Mucosa of descending colon (tissue), 3 donors: ENCODE measurements around the gene ZDHHC3. TPM values are rescaled to one million over a fixed set of nuclear protein-coding genes. Genes with fewer than 3 reads are reported as not detected.

Experiments used
- ATAC-seq: fragments of 200-7000 bp; cut with Tn5 transposase; one replicate; pipeline ENCODE4 v1.9.1; 2020; ENCODE audit warnings: mild to moderate bottlenecking, moderate library complexity
- DNase-seq, 3 donors: peaks; one replicate each; pipeline ENCODE4 v3.0.0-alpha.2; 2020
- H3K36me3 ChIP-seq: fragments of 200-600 bp; one replicate; pipeline ENCODE4 v1.8.0; 2021; ENCODE audit warnings: low read depth, mild to moderate bottlenecking
- H3K4me1 ChIP-seq: fragments of 200-600 bp; one replicate; pipeline ENCODE4 v1.8.0; 2021; ENCODE audit warnings: low read depth, mild to moderate bottlenecking
- H3K4me3 ChIP-seq: fragments of 200-600 bp; one replicate; pipeline ENCODE4 v1.8.0; 2021; ENCODE audit warnings: mild to moderate bottlenecking
- H3K9me3 ChIP-seq: fragments of 200-600 bp; one replicate; pipeline ENCODE4 v1.8.0; 2021; ENCODE audit warnings: mild to moderate bottlenecking
- CTCF ChIP-seq: fragments of 200-600 bp; IDR thresholded peaks from one replicate; pipeline ENCODE4 v1.8.0; 2022; ENCODE audit warnings: antibody characterized with exemption, mild to moderate bottlenecking
- intact Hi-C, 2 donors: fragments of 100-400 bp; cut with DNase I in 1 of 2; cut with micrococcal nuclease in 1 of 2; formaldehyde crosslinking; loops; one replicate each; pipeline versions ENCODE4 v1.11.0 to v1.11.1; 2022; cut with DNase I, micrococcal nuclease
- total RNA-seq, 3 donors: library from RNA; stranded (reverse); fragmentation: NEBNext Ultra II Directional in 2 of 3; extraction: Animal tissue kit (Norgen Biotek cat#: 25700) in 2 of 3; gene quantifications; one replicate each; pipeline versions ENCODE4 v1.2.1 to v1.2.4, GENCODE V29; 2021 to 2023
- donor health status: DM: no; HTN: no; CAD: no; lungs with moderate emphysema.
- donor health status: DM: no; HTN: no; CAD: no.
- donor health status: DM: no; HTN: yes; CAD: no.

The ZDHHC3 gene
- total RNA-seq, 3 donors from 2014 or later: 94.7 to 204 (median 143) TPM

GRCh38 chr3:44883213-44883955 is 92.6 kb downstream of the ZDHHC3 start:
- H3K4me3 ChIP-seq: no peak overlapping the region
- H3K9me3 ChIP-seq: no peaks in the 10 kb centered on the region
- no peak for ATAC-seq
- TF ChIP-seq CTCF: no peak
- intact Hi-C loops: no loop called here
- DNase-seq: no peak
- no peaks in the 10 kb centered on the region for H3K36me3 ChIP-seq
- H3K4me1 ChIP-seq: no peaks in the 10 kb centered on the region

- H3K4me3 ChIP-seq: no peak overlapping the region
- intact Hi-C loops: no loop called here
- H3K36me3 ChIP-seq: no peaks in the 10 kb centered on the region
- no peak for DNase-seq
- TF ChIP-seq CTCF: no peak
- H3K9me3 ChIP-seq: no peaks in the 10 kb centered on the region
- no peak for ATAC-seq
- no peaks in the 10 kb centered on the region for H3K4me1 ChIP-seq
These were observed 95.7 kb downstream of the ZDHHC3 start for GRCh38 chr3:44880284-44880683.

- no peak overlapping the region for H3K4me3 ChIP-seq
- H3K4me1 ChIP-seq: no peaks in the 10 kb centered on the region
- DNase-seq (no peak), ATAC-seq (no peak)
- intact Hi-C loops: no loop called here
- no peak for TF ChIP-seq CTCF
- H3K9me3 ChIP-seq: no peaks in the 10 kb centered on the region
- H3K36me3 ChIP-seq: no peaks in the 10 kb centered on the region
These were observed 98.6 kb downstream of the ZDHHC3 start for GRCh38 chr3:44877333-44877732.

GRCh38 chr3:44875596-44875995 is 100.4 kb downstream of the ZDHHC3 start:
- TF ChIP-seq CTCF: no peak
- no peak for DNase-seq
- H3K36me3 ChIP-seq: no peaks in the 10 kb centered on the region
- no peaks in the 10 kb centered on the region for H3K9me3 ChIP-seq
- intact Hi-C loops: no loop called here
- no peak for ATAC-seq
- peaks cover 3% of the 10 kb centered on the region for H3K4me1 ChIP-seq
- no peak overlapping the region for H3K4me3 ChIP-seq

Other genes with a start within 250 kb of the ZDHHC3 start
- 1 to 10 TPM; 3.6 to 6.4 (median 3.7) TPM for gene ZNF501, start 246.5 kb downstream of the ZDHHC3 start, total RNA-seq
- 10 to 100 TPM; 18.8 to 29.2 (median 19.1) TPM for gene KIAA1143, start 214.6 kb downstream of the ZDHHC3 start, total RNA-seq
- 1 to 10 TPM; 1.6 to 7.6 (median 2.4) TPM for gene KIF15, start 214.4 kb downstream of the ZDHHC3 start, total RNA-seq
- gene TMEM42, start 114.3 kb downstream of the ZDHHC3 start, total RNA-seq: 10 to 100 TPM in 2 of 3 donors, 1 to 10 TPM in 1; 7.8 to 11.2 (median 10.0) TPM
- not detected for gene TGM4, start 101.6 kb downstream of the ZDHHC3 start, total RNA-seq
- gene EXOSC7, start 70 bp upstream of the ZDHHC3 start, total RNA-seq: 10 to 100 TPM; 23.2 to 26.2 (median 24.4) TPM
- gene CLEC3B, start 50.1 kb upstream of the ZDHHC3 start, total RNA-seq: 10 to 100 TPM; 14.7 to 24.0 (median 22.2) TPM
- 100 to 1,000 TPM in 1 of 3 donors, 10 to 100 TPM in 2; 57.6 to 111 (median 87.5) TPM for gene CDCP1, start 170.2 kb upstream of the ZDHHC3 start, total RNA-seq